ENCODE data around the gene SLAIN2.

DNA sequence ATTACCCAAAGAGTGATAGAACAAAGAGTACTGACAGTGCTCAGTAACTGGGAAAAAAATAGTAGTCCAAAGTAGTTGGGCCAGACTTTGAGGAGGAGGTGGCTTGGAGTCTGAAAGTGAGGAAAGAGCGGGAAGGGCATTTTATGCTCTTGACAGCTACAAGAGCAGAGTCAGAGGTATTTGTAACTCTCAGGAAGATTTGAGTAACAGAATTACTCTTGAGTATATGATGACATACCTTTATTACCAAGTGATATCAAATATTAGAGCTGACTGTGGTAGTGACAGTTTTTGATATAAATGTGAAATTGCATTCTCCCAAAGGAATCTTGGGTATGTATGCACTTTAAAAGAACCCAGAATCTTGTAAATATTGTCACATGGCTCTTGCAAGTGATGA is 2.2 kb downstream of the SLAIN2 start:
- TF ChIP-seq, protein P1, sequence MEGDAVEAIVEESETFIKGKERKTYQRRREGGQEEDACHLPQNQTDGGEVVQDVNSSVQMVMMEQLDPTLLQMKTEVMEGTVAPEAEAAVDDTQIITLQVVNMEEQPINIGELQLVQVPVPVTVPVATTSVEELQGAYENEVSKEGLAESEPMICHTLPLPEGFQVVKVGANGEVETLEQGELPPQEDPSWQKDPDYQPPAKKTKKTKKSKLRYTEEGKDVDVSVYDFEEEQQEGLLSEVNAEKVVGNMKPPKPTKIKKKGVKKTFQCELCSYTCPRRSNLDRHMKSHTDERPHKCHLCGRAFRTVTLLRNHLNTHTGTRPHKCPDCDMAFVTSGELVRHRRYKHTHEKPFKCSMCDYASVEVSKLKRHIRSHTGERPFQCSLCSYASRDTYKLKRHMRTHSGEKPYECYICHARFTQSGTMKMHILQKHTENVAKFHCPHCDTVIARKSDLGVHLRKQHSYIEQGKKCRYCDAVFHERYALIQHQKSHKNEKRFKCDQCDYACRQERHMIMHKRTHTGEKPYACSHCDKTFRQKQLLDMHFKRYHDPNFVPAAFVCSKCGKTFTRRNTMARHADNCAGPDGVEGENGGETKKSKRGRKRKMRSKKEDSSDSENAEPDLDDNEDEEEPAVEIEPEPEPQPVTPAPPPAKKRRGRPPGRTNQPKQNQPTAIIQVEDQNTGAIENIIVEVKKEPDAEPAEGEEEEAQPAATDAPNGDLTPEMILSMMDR (IDR thresholded peaks at IDR 0.05), result no peak
- TF ChIP-seq POLR2AphosphoS5 (IDR thresholded peaks at IDR 0.05), result no peak

Measured in transverse colon (tissue), 4 donors.